Stimulated activated CD4-positive, alpha-beta T cell treated with anti-CD3 and anti-CD28 coated beads, Interleukin-15, amount 100 ng/mL, for 1 hour (primary cell): ENCODE data around the gene CAMTA1.

ENCODE experiments used
- DNase-seq, 2 donors: peaks; one replicate each; pipeline ENCODE4 v3.0.0-alpha.2; 2020; ENCODE audit warnings: low read depth in 1 of 2, low spot score in 1 of 2

The CAMTA1 gene

GRCh38 chr1:7721940-7722669 lies 936.9 kb downstream of the CAMTA1 start:
- no peak for DNase-seq

- no peak for DNase-seq
Observed at GRCh38 chr1:7722670-7723012, 937.4 kb downstream of the CAMTA1 start.

- no peak for DNase-seq
Observed at GRCh38 chr1:7726623-7727022, 941.4 kb downstream of the CAMTA1 start.

GRCh38 chr1:7727809-7728471 lies 942.7 kb downstream of the CAMTA1 start:
- no peak for DNase-seq

GRCh38 chr1:7729761-7730160 lies 944.5 kb downstream of the CAMTA1 start:
- DNase-seq = no peak

GRCh38 chr1:7732331-7732730 lies 947.1 kb downstream of the CAMTA1 start:
- no peak for DNase-seq

GRCh38 chr1:7733276-7733675 lies 948.0 kb downstream of the CAMTA1 start:
- DNase-seq = no peak

GRCh38 chr1:7738044-7738443 lies 952.8 kb downstream of the CAMTA1 start:
- DNase-seq = no peak

GRCh38 chr1:7743346-7743745 lies 958.1 kb downstream of the CAMTA1 start:
- DNase-seq = no peak

- DNase-seq = no peak
Observed at GRCh38 chr1:7744882-7745281, 959.6 kb downstream of the CAMTA1 start.

GRCh38 chr1:7745783-7746182 lies 960.5 kb downstream of the CAMTA1 start:
- DNase-seq = no peak

- no peak for DNase-seq
Observed at GRCh38 chr1:7747605-7748004, 962.4 kb downstream of the CAMTA1 start.

- no peak for DNase-seq
Observed at GRCh38 chr1:7749126-7749525, 963.9 kb downstream of the CAMTA1 start.

- DNase-seq = no peak
Observed at GRCh38 chr1:7751174-7751573, 965.9 kb downstream of the CAMTA1 start.

- peak; percentile 9 to 22 for DNase-seq
Observed at GRCh38 chr1:7752512-7753417, 967.5 kb downstream of the CAMTA1 start.

GRCh38 chr1:7753641-7754040 lies 968.4 kb downstream of the CAMTA1 start:
- no peak for DNase-seq

- no peak for DNase-seq
Observed at GRCh38 chr1:7754234-7754633, 969.0 kb downstream of the CAMTA1 start.

- DNase-seq = no peak
Observed at GRCh38 chr1:7755448-7755847, 970.2 kb downstream of the CAMTA1 start.

GRCh38 chr1:7760245-7760644 lies 975.0 kb downstream of the CAMTA1 start:
- DNase-seq = no peak

- DNase-seq = no peak
Observed at GRCh38 chr1:7761103-7761502, 975.8 kb downstream of the CAMTA1 start.

GRCh38 chr1:7767176-7767575 lies 981.9 kb downstream of the CAMTA1 start:
- no peak for DNase-seq

GRCh38 chr1:7768583-7768982 lies 983.3 kb downstream of the CAMTA1 start:
- DNase-seq = no peak
